ENCODE measurements around the gene RASAL2. TPM values are rescaled to one million over a fixed set of nuclear protein-coding genes. Genes with fewer than 3 reads are reported as not detected.

The RASAL2 gene
- total RNA-seq, 1 donor from 2014 or later: 44.2 TPM

DNA sequence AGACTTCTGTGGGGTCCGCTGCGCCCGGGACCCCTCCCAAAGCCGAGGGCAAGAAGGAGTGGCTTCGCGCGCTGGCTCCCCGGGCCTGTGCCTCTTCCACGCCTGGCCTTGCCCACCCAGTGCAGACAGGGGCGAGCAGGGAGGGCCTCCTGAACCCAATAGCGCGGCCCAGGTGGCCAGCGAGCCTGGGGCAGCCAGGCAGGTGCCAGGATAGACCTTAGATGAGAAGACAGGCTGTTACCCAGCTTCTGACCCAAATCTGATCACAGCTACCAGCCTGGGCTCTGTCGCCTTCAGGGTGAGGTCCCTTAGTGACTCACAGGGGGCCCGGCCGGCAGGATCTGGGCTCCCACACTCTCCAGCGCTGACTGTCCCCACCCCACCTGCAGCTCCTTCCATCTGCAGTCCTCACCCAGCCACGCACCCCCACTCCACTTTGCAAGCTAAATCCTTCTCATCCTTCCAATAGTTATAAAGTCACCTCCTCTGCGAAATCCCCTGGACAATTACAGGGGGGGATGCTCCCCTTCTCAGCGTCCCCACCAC, 393.2 kb downstream of the RASAL2 start:
- H4K20me1 ChIP-seq (ENCODE audit: insufficient read depth, low read length): no peaks in the 10 kb centered on the region
- no peak for DNase-seq (ENCODE audit: low read depth)
- Mint-ChIP-seq H3K4me3 (ENCODE audit: unreplicated experiment) (no peak overlapping the region), H3K4me1 (ENCODE audit: low read depth, unreplicated experiment) (peaks cover 3% of the 10 kb centered on the region), H3K36me3 (ENCODE audit: low read depth, unreplicated experiment) (peaks cover 9% of the 10 kb centered on the region), H3K27me3 (ENCODE audit: low read depth, unreplicated experiment) (peaks cover 4% of the 10 kb centered on the region), H3K9me3 (ENCODE audit: unreplicated experiment) (peaks cover 2% of the 10 kb centered on the region), H3K27ac (ENCODE audit: unreplicated experiment) (no peak overlapping the region)
- FAIRE-seq: no peak
- H3K9me3 ChIP-seq (ENCODE audit: insufficient read depth, low read depth, low read length): no peaks in the 10 kb centered on the region
- no peaks in the 10 kb centered on the region for H3K27me3 ChIP-seq (ENCODE audit: insufficient read depth, low read length)
- TF ChIP-seq EZH2 (IDR thresholded peaks at IDR 0.05; ENCODE audit: insufficient read depth, low read length): no peak
- TF ChIP-seq, protein P1, sequence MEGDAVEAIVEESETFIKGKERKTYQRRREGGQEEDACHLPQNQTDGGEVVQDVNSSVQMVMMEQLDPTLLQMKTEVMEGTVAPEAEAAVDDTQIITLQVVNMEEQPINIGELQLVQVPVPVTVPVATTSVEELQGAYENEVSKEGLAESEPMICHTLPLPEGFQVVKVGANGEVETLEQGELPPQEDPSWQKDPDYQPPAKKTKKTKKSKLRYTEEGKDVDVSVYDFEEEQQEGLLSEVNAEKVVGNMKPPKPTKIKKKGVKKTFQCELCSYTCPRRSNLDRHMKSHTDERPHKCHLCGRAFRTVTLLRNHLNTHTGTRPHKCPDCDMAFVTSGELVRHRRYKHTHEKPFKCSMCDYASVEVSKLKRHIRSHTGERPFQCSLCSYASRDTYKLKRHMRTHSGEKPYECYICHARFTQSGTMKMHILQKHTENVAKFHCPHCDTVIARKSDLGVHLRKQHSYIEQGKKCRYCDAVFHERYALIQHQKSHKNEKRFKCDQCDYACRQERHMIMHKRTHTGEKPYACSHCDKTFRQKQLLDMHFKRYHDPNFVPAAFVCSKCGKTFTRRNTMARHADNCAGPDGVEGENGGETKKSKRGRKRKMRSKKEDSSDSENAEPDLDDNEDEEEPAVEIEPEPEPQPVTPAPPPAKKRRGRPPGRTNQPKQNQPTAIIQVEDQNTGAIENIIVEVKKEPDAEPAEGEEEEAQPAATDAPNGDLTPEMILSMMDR (IDR thresholded peaks at IDR 0.05; ENCODE audit: insufficient read depth, low read depth, low read length): no peak
- no peaks in the 10 kb centered on the region for H3K36me3 ChIP-seq (ENCODE audit: insufficient read depth, low read length)
- no peak overlapping the region for H3K27ac ChIP-seq (ENCODE audit: low read depth, low read length)
- no peaks in the 10 kb centered on the region for H3K79me2 ChIP-seq (ENCODE audit: insufficient read depth, low read length)
- peaks cover 2% of the 10 kb centered on the region for H3K4me1 ChIP-seq (ENCODE audit: insufficient read depth, low read length)
- peak overlapping the region; percentile 71 for H3K4me2 ChIP-seq (ENCODE audit: low read length)
- H3K9ac ChIP-seq (ENCODE audit: low read length): peak overlapping the region; percentile 16
- no peak overlapping the region for H3K4me3 ChIP-seq (ENCODE audit: insufficient read depth, low read depth, low read length)
- H2AFZ ChIP-seq (ENCODE audit: low read depth, low read length): peak overlapping the region; percentile 47

DNA sequence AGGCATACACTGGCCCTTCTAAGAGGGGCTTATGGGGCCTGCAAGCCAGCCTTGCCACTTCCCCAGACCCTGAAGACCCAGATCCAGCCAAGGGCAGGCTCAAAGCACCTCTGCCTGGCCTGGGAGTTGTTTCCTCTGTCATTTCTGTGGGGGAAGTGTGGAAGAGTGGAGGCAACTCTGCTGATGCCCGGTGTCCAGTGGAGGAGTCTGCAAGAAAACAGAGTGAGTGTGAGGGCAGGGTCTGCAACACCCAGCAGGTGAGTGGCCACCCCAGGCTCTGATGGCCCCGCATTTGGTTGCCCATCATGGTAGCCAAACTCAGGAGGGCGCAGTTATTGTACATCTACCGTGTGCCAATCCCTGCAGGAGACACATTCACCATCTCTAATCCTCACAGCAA, 394.5 kb downstream of the RASAL2 start:
- no peaks in the 10 kb centered on the region for H3K9me3 ChIP-seq (ENCODE audit: insufficient read depth, low read depth, low read length)
- H2AFZ ChIP-seq (ENCODE audit: low read depth, low read length): no peak overlapping the region
- Mint-ChIP-seq H3K36me3 (ENCODE audit: low read depth, unreplicated experiment) (peaks cover 3% of the 10 kb centered on the region), H3K9me3 (ENCODE audit: unreplicated experiment) (peaks cover 2% of the 10 kb centered on the region), H3K4me3 (ENCODE audit: unreplicated experiment) (no peak overlapping the region), H3K27me3 (ENCODE audit: low read depth, unreplicated experiment) (peaks cover 11% of the 10 kb centered on the region), H3K4me1 (ENCODE audit: low read depth, unreplicated experiment) (peaks cover 3% of the 10 kb centered on the region), H3K27ac (ENCODE audit: unreplicated experiment) (no peak overlapping the region)
- no peaks in the 10 kb centered on the region for H3K79me2 ChIP-seq (ENCODE audit: insufficient read depth, low read length)
- H3K4me3 ChIP-seq (ENCODE audit: insufficient read depth, low read depth, low read length): no peak overlapping the region
- H3K27me3 ChIP-seq (ENCODE audit: insufficient read depth, low read length): no peaks in the 10 kb centered on the region
- H3K27ac ChIP-seq (ENCODE audit: low read depth, low read length): no peak overlapping the region
- H3K36me3 ChIP-seq (ENCODE audit: insufficient read depth, low read length): no peaks in the 10 kb centered on the region
- H3K9ac ChIP-seq (ENCODE audit: low read length): no peak overlapping the region
- TF ChIP-seq, protein P1 (IDR thresholded peaks at IDR 0.05; ENCODE audit: insufficient read depth, low read depth, low read length): no peak
- no peak for TF ChIP-seq EZH2 (IDR thresholded peaks at IDR 0.05; ENCODE audit: insufficient read depth, low read length)
- DNase-seq (ENCODE audit: low read depth): no peak
- FAIRE-seq: no peak
- peaks cover 2% of the 10 kb centered on the region for H3K4me1 ChIP-seq (ENCODE audit: insufficient read depth, low read length)
- no peaks in the 10 kb centered on the region for H4K20me1 ChIP-seq (ENCODE audit: insufficient read depth, low read length)
- no peak overlapping the region for H3K4me2 ChIP-seq (ENCODE audit: low read length)

DNA sequence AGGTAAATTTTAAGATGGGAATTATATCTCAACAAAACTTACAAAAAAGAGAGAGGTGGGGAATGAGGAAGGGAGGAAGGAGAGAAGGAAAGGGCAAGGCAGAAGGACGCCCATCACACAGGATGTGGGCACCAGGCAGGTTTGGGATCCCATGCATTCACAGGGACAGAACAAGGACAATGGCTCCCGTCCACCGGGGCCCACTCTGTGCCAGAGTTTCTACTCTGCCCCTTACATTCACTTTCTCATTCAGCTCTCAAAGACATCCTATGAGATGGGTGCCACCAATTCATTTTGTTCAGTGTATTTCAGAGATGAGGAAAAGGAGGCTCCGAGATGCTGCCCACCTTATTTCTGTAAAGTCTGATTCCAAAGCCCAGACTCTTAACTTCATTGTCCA, 395.5 kb downstream of the RASAL2 start:
- Histone ChIP-seq H3K79me2 (ENCODE audit: insufficient read depth, low read length) (no peaks in the 10 kb centered on the region), H3K4me2 (ENCODE audit: low read length) (no peak overlapping the region), H3K4me1 (ENCODE audit: insufficient read depth, low read length) (peaks cover 2% of the 10 kb centered on the region), H3K36me3 (ENCODE audit: insufficient read depth, low read length) (no peaks in the 10 kb centered on the region), H3K27me3 (ENCODE audit: insufficient read depth, low read length) (no peaks in the 10 kb centered on the region), H3K9ac (ENCODE audit: low read length) (no peak overlapping the region), H4K20me1 (ENCODE audit: insufficient read depth, low read length) (no peaks in the 10 kb centered on the region), H3K9me3 (ENCODE audit: insufficient read depth, low read depth, low read length) (no peaks in the 10 kb centered on the region), H2AFZ (ENCODE audit: low read depth, low read length) (no peak overlapping the region), H3K27ac (ENCODE audit: low read depth, low read length) (no peak overlapping the region), H3K4me3 (ENCODE audit: insufficient read depth, low read depth, low read length) (no peak overlapping the region)
- no peaks in the 10 kb centered on the region for H3K9me3 Mint-ChIP-seq (ENCODE audit: unreplicated experiment)
- H3K27ac Mint-ChIP-seq (ENCODE audit: unreplicated experiment): no peak overlapping the region
- DNase-seq (ENCODE audit: low read depth): no peak
- peaks cover 3% of the 10 kb centered on the region for H3K4me1 Mint-ChIP-seq (ENCODE audit: low read depth, unreplicated experiment)
- H3K36me3 Mint-ChIP-seq (ENCODE audit: low read depth, unreplicated experiment): no peaks in the 10 kb centered on the region
- FAIRE-seq: no peak
- H3K4me3 Mint-ChIP-seq (ENCODE audit: unreplicated experiment): no peak overlapping the region
- H3K27me3 Mint-ChIP-seq (ENCODE audit: low read depth, unreplicated experiment): peaks cover 16% of the 10 kb centered on the region
- TF ChIP-seq, protein P1 (IDR thresholded peaks at IDR 0.05; ENCODE audit: insufficient read depth, low read depth, low read length): no peak
- TF ChIP-seq EZH2 (IDR thresholded peaks at IDR 0.05; ENCODE audit: insufficient read depth, low read length): no peak
